Suprapubic skin (tissue), 4 donors: ENCODE measurements around the gene CLSTN2.

Source experiments
- EP300 ChIP-seq: sonication (generic); formaldehyde crosslinking; IDR thresholded peaks from one replicate; pipeline ENCODE4 v1.6.1; 2017; ENCODE audit warnings: antibody characterized with exemption
- POLR2AphosphoS5 ChIP-seq, 3 donors: sonication (generic); formaldehyde crosslinking; IDR thresholded peaks; one replicate each; pipeline ENCODE4 v1.6.1; 2017; ENCODE audit warnings: antibody characterized with exemption in 3 of 3
- TF ChIP-seq, protein P1 (sequence below), 2 donors: fragments of 200-600 bp in 1 of 2; fragments of 450-650 bp in 1 of 2; sonication (generic) in 1 of 2; IDR thresholded peaks; one replicate each; pipeline ENCODE4 v1.5.1; 2016 to 2019; ENCODE audit warnings: antibody characterized with exemption in 2 of 2, mild to moderate bottlenecking in 1 of 2, moderate library complexity in 1 of 2

DNA sequence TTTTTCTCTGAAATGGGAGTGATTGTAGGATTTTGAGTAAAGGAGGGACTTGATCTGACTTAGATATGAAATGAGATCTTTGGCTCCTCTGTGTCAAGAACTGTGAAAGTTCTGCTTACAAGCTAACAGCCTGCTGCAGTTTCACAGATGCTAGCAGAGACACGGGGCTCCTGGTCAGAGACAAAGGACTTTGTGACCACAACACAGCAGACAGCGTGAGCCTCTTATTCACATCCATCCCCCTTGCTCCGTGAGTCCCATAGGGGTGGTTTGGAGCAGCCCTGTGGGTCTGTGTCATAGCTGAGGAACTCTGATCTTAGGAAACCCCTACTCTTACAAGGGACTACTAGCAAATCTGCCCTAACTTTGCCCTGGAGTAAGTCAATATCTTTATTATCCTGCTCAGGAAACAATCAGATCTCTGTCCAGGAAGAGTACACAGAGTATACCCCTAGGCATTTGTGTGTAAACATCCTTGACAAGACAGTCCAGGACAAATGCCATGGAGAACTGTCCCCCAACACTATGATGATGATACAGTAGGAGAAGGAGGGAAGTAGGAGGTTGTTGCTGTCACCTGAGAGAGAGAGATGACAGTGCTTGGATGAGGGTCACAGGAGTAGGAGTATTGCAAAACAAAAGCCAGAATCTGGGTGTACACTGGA lies 80.0 kb downstream of the CLSTN2 start:
- TF ChIP-seq, protein P1, sequence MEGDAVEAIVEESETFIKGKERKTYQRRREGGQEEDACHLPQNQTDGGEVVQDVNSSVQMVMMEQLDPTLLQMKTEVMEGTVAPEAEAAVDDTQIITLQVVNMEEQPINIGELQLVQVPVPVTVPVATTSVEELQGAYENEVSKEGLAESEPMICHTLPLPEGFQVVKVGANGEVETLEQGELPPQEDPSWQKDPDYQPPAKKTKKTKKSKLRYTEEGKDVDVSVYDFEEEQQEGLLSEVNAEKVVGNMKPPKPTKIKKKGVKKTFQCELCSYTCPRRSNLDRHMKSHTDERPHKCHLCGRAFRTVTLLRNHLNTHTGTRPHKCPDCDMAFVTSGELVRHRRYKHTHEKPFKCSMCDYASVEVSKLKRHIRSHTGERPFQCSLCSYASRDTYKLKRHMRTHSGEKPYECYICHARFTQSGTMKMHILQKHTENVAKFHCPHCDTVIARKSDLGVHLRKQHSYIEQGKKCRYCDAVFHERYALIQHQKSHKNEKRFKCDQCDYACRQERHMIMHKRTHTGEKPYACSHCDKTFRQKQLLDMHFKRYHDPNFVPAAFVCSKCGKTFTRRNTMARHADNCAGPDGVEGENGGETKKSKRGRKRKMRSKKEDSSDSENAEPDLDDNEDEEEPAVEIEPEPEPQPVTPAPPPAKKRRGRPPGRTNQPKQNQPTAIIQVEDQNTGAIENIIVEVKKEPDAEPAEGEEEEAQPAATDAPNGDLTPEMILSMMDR (IDR thresholded peaks at IDR 0.05) = no peak
- TF ChIP-seq POLR2AphosphoS5 (IDR thresholded peaks at IDR 0.05) (no peak), EP300 (no peak)
